GM18526 (cell line): Measurements from ENCODE around the gene SARNP.

Experiments used
- POLR2A ChIP-seq: IDR thresholded peaks from 3 replicates; pipeline ENCODE4 v1.6.1; 2011; ENCODE audit not compliant: insufficient read length; ENCODE audit errors: extremely low read depth

SARNP gene

GRCh38 chr12:55817345-55818139 is at the start of gene SARNP, which contains the start of gene ORMDL2:
Gene SARNP, minus strand, starts transcription at chr12:55817724. Its CDS starts 23 bp downstream, at chr12:55817701.
Gene ORMDL2, plus strand, starts transcription at chr12:55818041. Its CDS starts 959 bp downstream, at chr12:55819000.
- peak; percentile 75 for TF ChIP-seq POLR2A

- TF ChIP-seq POLR2A = no peak
Measured at GRCh38 chr12:55865327-55865726, 47.8 kb upstream of the SARNP start.

- no peak for TF ChIP-seq POLR2A
Measured at GRCh38 chr12:55862286-55862685, 44.8 kb upstream of the SARNP start.

- TF ChIP-seq POLR2A = no peak
Measured at GRCh38 chr12:55861871-55862270, 44.3 kb upstream of the SARNP start.

- TF ChIP-seq POLR2A = no peak
Measured at GRCh38 chr12:55861396-55861795, 43.9 kb upstream of the SARNP start.

GRCh38 chr12:55852740-55853139 is 35.2 kb upstream of the SARNP start:
- TF ChIP-seq POLR2A = no peak

GRCh38 chr12:55850893-55851292 is 33.4 kb upstream of the SARNP start:
- no peak for TF ChIP-seq POLR2A

- no peak for TF ChIP-seq POLR2A
Measured at GRCh38 chr12:55850401-55850800, 32.9 kb upstream of the SARNP start.

- no peak for TF ChIP-seq POLR2A
Measured at GRCh38 chr12:55849616-55850343, 32.3 kb upstream of the SARNP start.

- TF ChIP-seq POLR2A = no peak
Measured at GRCh38 chr12:55847603-55848291, 30.2 kb upstream of the SARNP start.

- TF ChIP-seq POLR2A = no peak
Measured at GRCh38 chr12:55847033-55847432, 29.5 kb upstream of the SARNP start.

- TF ChIP-seq POLR2A = no peak
Measured at GRCh38 chr12:55845785-55846496, 28.4 kb upstream of the SARNP start.

GRCh38 chr12:55845361-55845760 is 27.8 kb upstream of the SARNP start:
- no peak for TF ChIP-seq POLR2A

- TF ChIP-seq POLR2A = no peak
Measured at GRCh38 chr12:55844961-55845360, 27.4 kb upstream of the SARNP start.

- no peak for TF ChIP-seq POLR2A
Measured at GRCh38 chr12:55843431-55843830, 25.9 kb upstream of the SARNP start.

- no peak for TF ChIP-seq POLR2A
Measured at GRCh38 chr12:55842681-55843429, 25.3 kb upstream of the SARNP start, which contains the start of gene MMP19. Gene MMP19, minus strand, starts transcription at chr12:55842936. Its CDS starts 106 bp downstream, at chr12:55842830.
